Stimulated activated naive CD4-positive, alpha-beta T cell treated with Interleukin-2 at 50 U/mL for 16 hours (primary cell): ENCODE data around the gene SLX4IP.
A peak's percentile ranks its signal among the peaks of the same experiment; 100 is the strongest.

Experiments used
- DNase-seq: peaks from one replicate; lab custom pipeline; 2025; lab: John Stamatoyannopoulos, UW

The SLX4IP gene

DNA sequence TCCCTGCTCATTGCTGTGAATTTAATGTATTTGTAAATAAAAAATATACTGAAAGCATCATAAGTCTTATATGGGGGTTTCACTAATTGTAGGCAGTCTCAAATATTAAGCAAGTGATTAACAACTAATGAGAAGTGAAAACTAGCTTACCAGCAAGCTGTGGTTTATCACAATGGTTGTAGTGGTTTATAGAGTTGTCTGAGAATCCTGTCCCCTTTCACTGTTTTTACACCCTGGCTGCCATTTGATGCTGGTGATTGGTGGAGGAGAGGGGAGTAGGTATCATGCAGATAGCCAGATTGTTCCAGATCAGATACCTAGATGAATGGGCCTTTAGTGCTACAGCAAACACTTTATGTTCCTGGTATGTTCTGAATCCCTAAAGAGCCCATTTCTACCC lies 7.1 kb upstream of the SLX4IP start:
- no peak for DNase-seq

- no peak for DNase-seq
These were observed 5.6 kb upstream of the SLX4IP start for GRCh38 chr20:10429443-10429981.

- no peak for DNase-seq
These were observed 5.1 kb upstream of the SLX4IP start for GRCh38 chr20:10430000-10430466.

- DNase-seq: no peak
These were observed 4.4 kb upstream of the SLX4IP start for GRCh38 chr20:10430704-10431103.

DNA sequence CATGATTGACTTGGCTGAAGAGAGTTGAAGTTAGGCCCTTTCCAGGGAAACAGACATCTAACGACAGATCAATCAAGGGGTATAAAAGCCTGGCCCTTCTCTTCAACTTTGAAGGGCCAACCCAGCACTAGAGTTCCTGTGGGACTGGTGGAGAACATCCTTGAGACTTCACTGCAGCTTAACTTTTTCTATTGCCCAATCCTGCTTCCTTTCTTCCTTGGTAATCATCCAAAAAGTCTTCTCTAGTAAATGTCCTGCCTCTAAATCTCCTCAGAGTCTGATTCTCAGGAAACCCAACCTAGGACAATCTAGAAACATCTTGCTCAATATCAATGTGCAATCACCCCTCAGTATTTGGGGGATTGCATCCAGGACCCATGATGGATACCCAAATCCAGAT lies 3.0 kb upstream of the SLX4IP start:
- no peak for DNase-seq

DNA sequence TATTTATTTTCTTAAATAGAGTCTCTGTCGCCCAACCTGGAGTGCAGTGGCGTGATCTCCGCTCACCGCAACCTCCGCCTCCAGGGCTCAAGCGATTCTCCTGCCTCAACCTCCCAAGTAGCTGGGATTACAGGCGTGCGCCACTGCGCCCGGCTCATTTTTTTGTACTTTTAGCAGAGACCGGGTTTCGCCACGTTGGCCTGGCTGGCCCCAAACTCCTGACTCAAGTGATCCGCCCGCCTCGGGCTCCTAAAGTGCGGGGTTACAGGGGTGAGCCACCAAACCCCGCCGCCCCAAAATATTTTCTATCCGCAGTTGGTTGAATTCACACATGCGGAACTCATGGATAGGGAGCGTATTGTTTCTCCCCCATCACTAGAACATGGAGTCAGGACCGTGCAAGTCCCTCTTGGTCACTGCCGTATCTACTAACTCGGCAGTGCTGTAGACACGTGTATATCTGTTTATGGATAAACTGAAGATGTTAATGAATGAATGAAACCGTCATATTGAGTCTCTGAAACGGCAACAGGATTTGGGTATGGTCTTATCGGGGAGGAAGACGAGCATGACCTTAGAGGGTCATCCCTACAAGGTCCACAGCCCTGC lies 2.0 kb upstream of the SLX4IP start:
- DNase-seq: no peak

DNA sequence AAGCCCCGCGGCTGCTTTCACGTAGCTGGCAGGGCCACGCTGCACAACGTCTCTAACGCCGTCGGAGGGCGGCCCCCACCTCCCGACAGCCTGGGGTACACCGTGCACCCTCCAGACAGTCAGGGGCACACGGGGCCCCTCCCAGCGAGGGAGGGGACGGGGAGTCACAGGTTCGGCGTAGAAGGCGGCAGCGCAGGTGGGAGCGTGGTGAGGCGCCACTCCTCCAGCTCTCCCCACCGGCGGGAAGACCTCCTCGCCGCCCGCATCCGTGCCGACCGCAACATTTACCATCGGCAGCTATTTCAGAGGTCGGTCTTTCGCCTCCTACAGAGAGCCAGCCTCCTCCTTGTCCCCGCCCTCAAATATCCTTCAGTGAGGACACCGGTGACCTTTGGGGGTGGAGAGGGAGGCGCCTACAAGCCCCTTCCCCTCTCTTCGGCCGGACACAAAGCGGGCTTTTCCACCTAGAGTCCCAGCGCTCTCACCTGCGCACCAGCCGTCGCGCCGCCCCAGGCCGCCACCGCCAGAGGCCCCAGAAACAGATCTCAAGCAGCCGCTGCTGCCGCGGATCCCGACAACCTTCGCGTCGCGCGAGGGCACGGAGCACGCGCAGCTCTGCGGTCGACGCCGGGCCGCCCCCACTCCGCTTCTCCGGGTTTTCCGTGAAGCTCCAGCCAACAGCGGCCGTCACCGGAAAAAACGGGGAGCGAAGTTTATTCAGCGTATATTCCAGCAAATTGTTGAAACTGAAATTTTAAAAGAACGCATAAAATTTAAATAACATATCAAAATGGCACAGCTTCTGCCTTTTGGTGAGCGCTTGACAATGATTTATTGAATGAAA lies 1.3 kb upstream of the SLX4IP start, which contains the start of gene MKKS:
MKKS (minus strand) TSS at position 600 of the 844 bp plus-strand sequence. CDS start 20,708 bp downstream, outside the sequence.
- peak; percentile 86 for DNase-seq

DNA sequence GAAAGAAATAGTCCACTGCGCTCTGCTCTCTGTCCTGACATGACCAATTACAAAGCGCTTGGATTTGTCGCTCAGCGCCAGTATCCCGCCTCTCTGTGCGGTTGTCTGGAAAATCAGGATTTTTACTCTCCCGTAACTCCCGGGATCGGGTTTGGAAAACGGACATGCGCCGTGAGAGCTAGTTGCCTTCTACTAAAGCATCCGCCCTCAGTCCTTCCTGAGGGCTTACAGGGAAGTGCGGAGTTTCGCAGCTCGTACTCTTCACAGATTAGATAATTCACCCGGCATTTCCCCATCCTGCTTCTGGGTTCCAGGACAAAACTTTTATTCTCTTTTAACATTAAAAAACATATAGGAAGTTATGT lies 656 bp upstream of the SLX4IP start:
- peak; percentile 76 for DNase-seq

DNA sequence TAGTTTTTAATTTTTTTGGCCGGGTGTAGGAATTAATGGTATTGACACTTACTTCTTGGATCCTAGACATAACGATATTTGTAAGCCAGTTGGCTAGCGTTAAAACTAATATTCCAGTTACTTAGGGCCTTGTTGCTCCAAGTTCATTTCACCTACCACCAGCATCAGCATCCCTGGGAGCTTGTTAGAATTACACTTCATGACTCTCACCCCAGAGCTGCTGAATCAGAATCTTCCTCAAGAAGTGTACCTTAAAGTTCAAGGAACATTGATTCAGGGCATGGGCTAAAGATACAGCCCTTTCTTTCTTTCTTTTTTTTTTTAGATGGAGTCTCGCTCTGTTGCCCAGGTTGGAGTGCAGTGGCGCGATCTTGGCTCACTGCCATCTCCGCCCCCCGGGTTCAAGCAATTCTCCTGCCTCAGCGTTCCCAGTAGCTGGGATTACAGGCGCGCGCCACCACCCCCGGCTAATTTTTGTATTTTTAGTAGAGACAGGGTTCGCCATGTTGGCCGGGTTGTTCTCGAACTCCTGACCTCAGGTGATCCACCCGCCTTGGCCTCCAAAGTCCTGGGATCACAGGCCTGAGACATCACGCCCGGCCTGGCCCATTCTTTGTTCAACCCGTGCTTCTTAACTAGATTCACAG lies 1.1 kb downstream of the SLX4IP start:
- no peak for DNase-seq

DNA sequence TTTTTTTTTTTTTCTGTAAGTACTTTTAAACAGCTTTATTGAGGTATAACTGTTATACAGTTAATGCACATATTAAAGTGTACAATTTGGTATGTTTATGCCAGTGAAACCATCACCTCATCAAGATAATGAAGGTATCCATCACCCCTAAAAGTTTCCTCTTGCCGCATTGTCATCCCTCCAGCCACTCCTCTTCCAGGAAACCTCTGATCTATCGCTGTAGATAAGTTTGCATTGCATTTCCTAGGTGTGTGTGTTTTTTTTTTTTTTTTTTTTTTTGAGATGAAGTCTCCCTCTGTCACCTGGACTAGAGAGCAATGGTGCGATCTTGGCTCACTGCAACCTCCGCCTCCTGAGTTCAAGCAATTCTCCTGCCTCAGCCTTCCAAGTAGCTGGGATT lies 3.1 kb downstream of the SLX4IP start:
- no peak for DNase-seq

GRCh38 chr20:10443936-10444335 lies 8.8 kb downstream of the SLX4IP start:
- no peak for DNase-seq

- no peak for DNase-seq
These were observed 10.7 kb downstream of the SLX4IP start for GRCh38 chr20:10445758-10446157.

DNA sequence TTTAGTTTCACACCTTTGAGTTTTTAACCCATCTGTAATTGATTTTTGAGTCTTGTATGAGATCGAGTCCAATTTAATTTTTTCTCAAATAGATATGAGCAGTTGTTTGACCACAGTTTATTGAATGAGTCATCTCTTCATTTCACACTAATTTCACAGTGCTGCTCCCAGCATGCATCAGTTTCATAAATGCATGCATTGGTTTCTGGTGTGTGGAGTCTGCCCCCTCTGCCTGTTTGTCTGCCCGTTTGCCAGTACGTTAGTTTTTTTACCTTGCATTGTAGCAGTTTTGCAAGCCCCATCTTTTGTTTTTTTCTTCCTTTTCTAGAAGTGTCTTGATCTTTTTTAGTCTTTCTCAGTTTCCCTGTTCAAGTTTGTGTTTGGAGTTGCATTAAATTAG lies 11.9 kb downstream of the SLX4IP start:
- peak; percentile 47 for DNase-seq

DNA sequence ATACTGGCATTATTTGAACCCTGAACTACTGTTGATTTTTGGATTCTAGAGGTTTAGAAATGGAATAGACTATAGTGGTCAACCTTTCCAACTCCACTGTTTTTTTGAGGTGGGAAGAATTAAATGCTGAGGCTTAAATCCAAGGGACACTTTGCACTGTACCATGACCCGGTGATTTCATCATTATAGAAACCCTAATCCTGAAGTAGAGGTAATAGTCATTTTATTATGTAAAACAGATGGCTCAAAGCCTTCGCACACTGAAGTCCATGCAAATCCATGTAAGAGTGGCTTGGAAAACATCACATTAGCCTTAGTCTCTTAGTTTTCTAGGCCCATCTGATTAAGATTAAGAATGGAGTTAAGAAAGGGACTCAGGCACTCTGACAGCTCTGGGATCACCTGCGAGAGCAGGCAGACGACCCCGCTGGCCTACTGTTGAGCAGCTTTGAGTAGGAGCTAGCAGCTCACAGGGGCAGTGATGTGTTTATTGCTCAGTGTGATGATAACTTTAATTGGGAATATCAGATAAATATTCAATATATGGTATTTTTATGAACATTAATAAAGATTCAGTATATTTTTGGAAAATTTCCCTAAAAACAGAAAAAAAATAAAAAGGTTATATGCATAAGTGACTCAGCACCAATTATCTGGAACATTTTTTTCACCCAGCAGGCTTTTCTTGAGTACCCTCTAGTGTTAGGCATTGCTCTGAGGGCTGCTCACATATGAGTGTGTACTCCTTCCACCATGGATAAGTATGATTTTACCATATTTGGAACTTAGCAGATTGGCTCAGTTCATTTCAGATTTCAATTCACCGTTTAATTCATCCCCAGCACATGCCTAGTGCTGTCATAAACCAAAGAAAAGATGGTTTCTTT lies 13.4 kb downstream of the SLX4IP start:
- DNase-seq: no peak

GRCh38 chr20:10449270-10449669 lies 14.2 kb downstream of the SLX4IP start:
- DNase-seq: no peak

DNA sequence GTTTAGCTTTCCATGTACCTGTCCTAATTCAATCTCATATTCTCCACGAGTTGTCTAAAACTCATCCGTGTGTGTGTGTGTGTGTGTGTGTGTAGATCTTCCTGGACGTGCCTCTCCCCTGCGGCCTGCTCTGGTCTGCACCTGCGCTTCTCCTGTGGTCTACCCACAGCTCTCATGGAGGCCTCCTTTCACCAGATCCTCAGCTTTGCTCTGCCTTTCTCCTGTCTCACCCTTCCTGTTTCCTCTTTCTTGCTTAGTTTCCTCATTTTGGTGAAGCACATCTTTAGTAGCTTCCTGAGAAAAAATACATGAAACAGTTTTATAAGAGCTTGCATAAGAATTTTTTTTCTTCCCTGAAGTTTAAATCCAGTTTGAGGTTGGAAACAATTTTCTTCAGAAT lies 18.1 kb downstream of the SLX4IP start:
- DNase-seq: peak; percentile 11

DNA sequence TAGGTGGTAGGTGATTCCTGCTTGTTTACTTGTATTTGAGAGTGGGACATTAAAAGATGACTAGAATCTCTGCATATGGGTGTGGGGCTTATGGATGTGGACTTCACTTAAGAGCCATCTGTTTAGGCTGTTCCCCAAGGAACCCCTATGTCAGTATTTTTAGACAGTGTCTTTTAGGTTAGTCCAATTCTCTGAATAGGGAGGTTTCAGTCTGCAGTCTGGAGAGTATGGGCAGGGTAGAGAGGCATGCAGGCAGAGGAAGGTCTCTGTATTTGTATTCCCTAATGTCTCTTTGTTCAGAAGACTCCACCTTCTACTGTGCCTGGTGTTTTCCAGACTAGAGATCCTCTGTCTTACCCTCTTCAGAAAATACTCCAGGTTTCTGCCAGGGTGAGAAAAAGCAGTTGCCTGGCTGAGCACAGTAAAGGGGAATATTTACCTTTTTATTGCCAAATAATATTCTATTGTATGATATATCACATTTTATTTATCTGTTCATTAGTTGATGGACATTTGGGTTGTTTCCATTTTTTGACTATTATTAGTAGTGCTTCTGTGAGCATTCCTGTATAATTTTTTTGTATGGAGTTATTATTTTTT lies 19.1 kb downstream of the SLX4IP start:
- DNase-seq: no peak

DNA sequence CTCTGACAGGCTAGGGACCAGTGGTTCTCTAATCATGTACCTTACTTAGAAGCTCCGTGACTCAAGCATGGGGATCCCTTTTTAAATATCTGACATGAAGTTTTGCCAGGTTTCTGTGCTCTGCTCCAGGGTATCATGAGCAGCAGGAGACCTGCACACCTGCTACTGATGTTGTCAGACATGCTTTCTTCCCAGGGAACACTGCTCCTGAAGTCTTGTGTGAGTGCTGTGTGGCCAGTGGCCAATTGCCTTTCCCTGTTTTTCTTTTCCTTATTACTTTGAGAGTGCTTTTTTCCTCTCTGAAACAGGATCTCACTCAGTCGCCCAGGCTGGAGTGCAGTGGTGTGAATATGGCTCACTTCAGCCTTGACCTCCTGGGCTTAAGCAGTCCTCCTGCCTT lies 26.4 kb downstream of the SLX4IP start:
- no peak for DNase-seq

DNA sequence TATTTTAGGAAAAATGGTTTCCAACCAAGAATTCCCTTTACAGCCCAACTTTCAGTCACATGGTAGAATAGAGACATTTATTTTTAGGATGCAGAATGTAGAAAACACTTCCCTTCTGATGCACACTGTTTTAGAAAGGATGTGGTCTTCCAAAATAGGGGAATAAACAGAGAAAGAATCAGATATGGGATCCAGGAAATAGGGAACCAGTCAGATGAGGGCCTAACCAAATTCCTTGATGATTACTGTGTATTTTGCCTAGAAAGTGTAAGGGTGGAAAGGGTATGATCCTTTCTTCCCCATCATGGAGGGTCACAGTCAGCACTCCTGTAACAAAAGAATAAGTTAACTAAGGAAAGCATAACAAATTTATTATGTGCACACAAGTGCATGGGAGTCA lies 27.4 kb downstream of the SLX4IP start:
- no peak for DNase-seq

DNA sequence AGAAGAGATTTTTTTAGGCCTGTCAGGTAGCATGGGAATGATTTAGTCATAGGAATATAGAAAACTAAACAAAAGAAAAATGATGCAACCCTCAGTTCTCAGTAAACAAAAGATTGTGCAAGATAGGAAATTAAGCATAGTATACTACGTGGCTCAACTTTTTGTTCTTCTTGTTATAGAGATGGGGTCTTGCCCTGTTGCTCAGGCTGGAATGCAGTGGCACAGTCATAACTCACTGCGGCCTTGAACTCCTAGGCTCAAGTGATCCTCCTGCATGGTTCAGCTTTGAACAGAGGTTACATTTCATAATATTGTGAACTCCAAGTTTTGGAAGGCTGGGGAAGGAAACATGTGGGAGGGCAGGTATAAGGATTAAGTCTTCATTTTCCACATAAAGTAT lies 28.5 kb downstream of the SLX4IP start:
- no peak for DNase-seq

- no peak for DNase-seq
These were observed 30.0 kb downstream of the SLX4IP start for GRCh38 chr20:10465135-10465534.
